AG04450 (cell line): ENCODE measurements around the gene CRADD. TPM values are rescaled to one million over a fixed set of nuclear protein-coding genes. Genes with fewer than 3 reads are reported as not detected.
"Not testable (repeated sequence)": the region's sequence is repeated elsewhere in the genome, so short reads cannot be mapped to it uniquely, and the experiment has no call there.

Source experiments
- CTCF ChIA-PET: fragments of 300-600, 350-600 bp; formaldehyde crosslinking; extraction: SDS; loops from one replicate; lab custom pipeline; 2022; ENCODE audit warnings: antibody characterized with exemption, inconsistent platforms; lab: Charles Lee
- POLR2A ChIA-PET: fragments of 350-600 bp; formaldehyde crosslinking; extraction: SDS; loops from one replicate; lab custom pipeline; 2021; ENCODE audit warnings: antibody characterized with exemption, inconsistent platforms; lab: Yijun Ruan, JAX
- DNase-seq: peaks from one replicate; pipeline ENCODE4 v3.0.0-alpha.2; 2011; ENCODE audit warnings: low read depth, low spot score
- H3K27ac ChIP-seq: one replicate; pipeline ENCODE4 v1.5.1; 2012; ENCODE audit warnings: low read depth, low read length, control low read depth
- H3K27me3 ChIP-seq: one replicate; pipeline ENCODE4 v1.6.0; 2012; ENCODE audit warnings: low read length; ENCODE audit not compliant: control insufficient read depth, insufficient read depth
- H3K4me3 ChIP-seq: 2 replicates; pipeline ENCODE4 v1.5.1; 2011; ENCODE audit warnings: mild to moderate bottlenecking, low read depth, low read length, control low read depth
- H3K9me3 ChIP-seq: 2 replicates; pipeline ENCODE4 v1.5.1; 2012; ENCODE audit warnings: low read length; ENCODE audit not compliant: control insufficient read depth, insufficient read depth
- polyA plus RNA-seq: library from polyadenylated mRNA; depleted of rRNA; stranded (reverse); fragments of >200 nt; gene quantifications from 2 replicates; pipeline ENCODE4 v1.2.3, GENCODE V29; 2011
- TF ChIP-seq, protein P1 (sequence below): IDR thresholded peaks from 2 replicates; pipeline ENCODE4 v1.5.1; 2011; ENCODE audit warnings: low read depth, low read length, control low read depth, inconsistent platforms

CRADD gene
- polyA plus RNA-seq, 1 experiment = 8.8 TPM

DNA sequence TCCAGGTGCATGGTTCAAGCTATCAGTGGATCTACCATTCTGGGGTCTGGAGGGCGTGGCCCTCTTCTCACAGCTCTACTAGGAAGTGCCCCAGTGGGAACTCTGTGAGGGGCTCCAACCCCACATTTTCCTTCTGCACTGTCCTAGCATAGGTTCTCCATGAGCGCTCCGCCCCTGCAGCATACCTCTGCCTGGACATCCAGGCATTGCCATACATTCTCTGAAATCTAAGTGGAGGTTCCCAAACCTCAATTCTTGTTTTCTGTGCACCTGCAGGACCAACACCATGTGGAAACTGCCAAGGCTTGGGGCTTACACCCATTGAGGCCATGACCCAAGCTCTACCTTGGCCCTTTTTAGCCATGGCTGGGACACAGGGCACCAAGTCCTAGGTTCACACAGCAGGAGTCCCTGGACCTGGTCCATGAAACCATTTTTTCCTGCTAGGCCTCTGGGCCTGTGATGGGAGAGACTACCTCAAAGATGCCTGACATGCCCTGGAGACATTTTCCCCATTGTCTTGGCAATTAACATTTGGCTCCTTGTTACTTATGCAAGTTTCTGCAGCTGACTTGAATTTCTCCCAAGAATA, 76.8 kb downstream of the CRADD start:
- ChIA-PET POLR2A (no interaction called here), CTCF (interaction anchor here (0.6 to 0.9 kb wide), 2 partner anchors 348 to 356 kb away, joined by 4 to 6 read pairs; no protein-coding TSS in a partner anchor)
- Histone ChIP-seq H3K27me3 (no peaks in the 10 kb centered on the region), H3K27ac (no peak overlapping the region), H3K4me3 (no peak overlapping the region), H3K9me3 (peaks cover 15% of the 10 kb centered on the region)
- no peak for DNase-seq
- TF ChIP-seq, protein P1, sequence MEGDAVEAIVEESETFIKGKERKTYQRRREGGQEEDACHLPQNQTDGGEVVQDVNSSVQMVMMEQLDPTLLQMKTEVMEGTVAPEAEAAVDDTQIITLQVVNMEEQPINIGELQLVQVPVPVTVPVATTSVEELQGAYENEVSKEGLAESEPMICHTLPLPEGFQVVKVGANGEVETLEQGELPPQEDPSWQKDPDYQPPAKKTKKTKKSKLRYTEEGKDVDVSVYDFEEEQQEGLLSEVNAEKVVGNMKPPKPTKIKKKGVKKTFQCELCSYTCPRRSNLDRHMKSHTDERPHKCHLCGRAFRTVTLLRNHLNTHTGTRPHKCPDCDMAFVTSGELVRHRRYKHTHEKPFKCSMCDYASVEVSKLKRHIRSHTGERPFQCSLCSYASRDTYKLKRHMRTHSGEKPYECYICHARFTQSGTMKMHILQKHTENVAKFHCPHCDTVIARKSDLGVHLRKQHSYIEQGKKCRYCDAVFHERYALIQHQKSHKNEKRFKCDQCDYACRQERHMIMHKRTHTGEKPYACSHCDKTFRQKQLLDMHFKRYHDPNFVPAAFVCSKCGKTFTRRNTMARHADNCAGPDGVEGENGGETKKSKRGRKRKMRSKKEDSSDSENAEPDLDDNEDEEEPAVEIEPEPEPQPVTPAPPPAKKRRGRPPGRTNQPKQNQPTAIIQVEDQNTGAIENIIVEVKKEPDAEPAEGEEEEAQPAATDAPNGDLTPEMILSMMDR = no peak

DNA sequence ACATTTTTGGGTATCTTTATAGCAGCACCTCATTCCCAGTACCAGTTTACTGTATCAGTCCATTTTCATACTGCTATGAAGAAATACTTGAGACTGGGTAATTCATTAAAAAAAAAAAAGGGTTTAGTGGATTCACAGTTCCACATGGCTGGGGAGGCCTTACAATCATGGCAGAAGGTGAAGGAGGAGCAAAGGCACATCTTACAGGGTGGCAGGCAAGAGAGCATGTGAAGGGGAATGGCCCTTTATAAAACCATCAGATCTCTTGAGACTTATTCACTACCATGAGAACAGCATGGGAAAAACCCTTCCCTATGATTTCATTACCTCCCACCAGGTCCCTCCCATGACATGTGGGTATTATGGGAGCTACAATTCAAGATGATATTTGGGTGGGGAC, 77.7 kb downstream of the CRADD start:
- POLR2A ChIA-PET, CTCF ChIA-PET: not testable (repeated sequence)

DNA sequence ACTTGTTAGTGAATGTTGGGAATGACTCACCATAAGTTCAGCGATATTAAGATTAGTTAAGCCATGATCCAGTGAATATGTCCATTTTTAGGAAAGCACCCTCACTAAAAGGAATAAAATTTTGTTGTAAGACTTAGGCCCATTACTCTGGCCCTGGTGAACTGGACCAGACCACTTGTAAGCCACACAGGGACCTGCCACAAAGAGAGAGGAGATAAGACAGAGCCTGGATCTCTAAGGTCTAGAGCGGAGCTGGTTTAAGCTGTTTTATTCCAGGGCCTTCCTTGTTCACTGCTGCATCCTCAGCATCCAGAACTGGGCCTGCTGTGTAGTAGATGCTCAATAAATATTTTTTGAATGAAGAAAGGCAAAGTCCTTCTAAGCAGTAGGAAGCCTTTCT, 79.1 kb downstream of the CRADD start:
- H3K27me3 ChIP-seq = no peaks in the 10 kb centered on the region
- peaks cover 15% of the 10 kb centered on the region for H3K9me3 ChIP-seq
- H3K4me3 ChIP-seq = no peak overlapping the region
- TF ChIP-seq, protein P1 = no peak
- CTCF ChIA-PET = no interaction called here
- POLR2A ChIA-PET = no interaction called here
- DNase-seq = no peak
- no peak overlapping the region for H3K27ac ChIP-seq

More for the DNA sequence above, 77.7 kb downstream of the CRADD start:
- not testable (repeated sequence) for H3K4me3 ChIP-seq, H3K27me3 ChIP-seq, DNase-seq, H3K27ac ChIP-seq
- H3K9me3 ChIP-seq = peaks cover 15% of the 10 kb centered on the region

DNA sequence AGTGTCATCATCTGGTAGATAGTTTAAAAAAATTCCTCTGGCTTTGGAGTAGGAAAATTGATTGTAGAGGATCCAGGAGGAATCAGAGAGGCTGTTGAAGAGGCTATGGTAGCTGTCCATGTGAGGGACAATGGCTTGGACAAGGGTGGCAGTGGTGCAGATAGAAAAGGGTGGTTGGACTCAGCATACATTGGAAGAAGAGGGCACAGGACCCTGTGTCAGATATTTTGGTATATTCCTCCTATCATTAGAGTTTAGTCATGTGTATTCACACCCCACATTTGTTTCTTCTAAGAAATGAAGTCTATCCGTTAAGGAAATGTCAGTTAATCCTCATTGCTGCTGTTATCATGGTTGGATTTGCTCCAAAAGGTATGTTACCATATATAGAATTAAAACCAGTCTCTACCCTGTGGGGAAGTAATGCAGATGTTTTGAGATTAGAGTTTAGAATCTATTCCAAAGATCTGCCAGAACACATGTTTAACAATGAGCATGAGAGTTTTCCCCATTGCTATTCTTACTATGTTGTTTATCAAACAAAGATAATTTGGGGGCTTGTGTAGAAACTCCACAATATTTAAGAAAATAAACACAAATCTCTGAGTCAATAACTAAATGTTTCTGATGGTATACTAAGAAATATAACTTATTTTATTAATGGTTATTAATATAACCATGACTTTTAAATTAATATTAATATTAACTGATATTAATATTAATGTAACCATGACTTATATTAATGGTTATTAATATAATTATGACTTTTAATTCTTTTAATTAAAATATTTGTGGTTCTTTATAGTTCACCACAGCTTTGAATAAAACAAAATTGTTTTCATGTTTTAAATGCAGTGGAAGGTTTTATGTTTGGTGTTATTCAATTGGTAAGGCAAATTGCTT, 80.9 kb downstream of the CRADD start:
- Histone ChIP-seq H3K27ac (no peak overlapping the region), H3K9me3 (peaks cover 11% of the 10 kb centered on the region), H3K27me3 (no peaks in the 10 kb centered on the region), H3K4me3 (no peak overlapping the region)
- DNase-seq = no peak
- ChIA-PET POLR2A (no interaction called here), CTCF (interaction anchor here (0.7 to 5.3 kb wide), 4 partner anchors 9 to 344 kb away, joined by 3 to 60 read pairs (median 6); no protein-coding TSS in a partner anchor)
- TF ChIP-seq, protein P1 = no peak

DNA sequence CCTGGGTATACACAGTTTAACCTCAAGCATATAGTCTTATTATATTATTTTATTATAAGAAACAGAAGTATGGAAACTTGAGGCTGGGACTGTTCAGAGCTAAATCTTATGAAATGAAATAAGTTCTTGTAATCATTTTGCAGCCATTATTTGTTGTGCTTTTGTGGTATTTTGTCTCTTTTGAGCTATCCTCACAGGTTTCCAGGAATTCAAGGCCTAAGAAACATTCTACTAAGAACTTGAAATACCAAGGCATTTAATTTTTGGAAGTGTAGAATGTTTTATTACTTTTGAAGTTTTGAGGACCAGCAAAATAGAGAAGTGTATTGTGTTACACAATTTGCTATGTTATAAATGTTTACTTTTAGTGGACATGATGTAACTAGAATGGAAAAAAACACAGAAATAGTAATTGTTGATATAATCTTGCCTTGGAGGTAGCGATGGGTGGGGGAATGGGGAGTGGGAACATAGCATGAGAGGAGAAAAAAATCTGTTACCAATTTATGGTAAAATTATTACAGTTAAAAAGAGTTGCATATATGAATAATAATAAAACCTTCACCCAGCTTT, 81.7 kb downstream of the CRADD start:
- Histone ChIP-seq H3K27ac (no peak overlapping the region), H3K9me3 (peaks cover 3% of the 10 kb centered on the region), H3K4me3 (no peak overlapping the region), H3K27me3 (no peaks in the 10 kb centered on the region)
- TF ChIP-seq, protein P1 = no peak
- DNase-seq = no peak
- ChIA-PET CTCF (interaction anchor here (0.7 to 5.3 kb wide), 6 partner anchors 9 to 343 kb away, joined by 3 to 60 read pairs (median 6); no protein-coding TSS in a partner anchor), POLR2A (no interaction called here)
